Gastrocnemius medialis (tissue), 4 donors: Measurements from ENCODE around the gene SLC23A3.

Experiments used
- POLR2A ChIP-seq, 2 donors: fragments of 450-650 bp; IDR thresholded peaks; one replicate each; pipeline ENCODE4 v1.6.1; 2017; ENCODE audit warnings: antibody characterized with exemption in 2 of 2, mild to moderate bottlenecking in 2 of 2, moderate library complexity in 2 of 2
- TF ChIP-seq, protein P1 (sequence below), 5 experiments: fragments of 450-650 bp in 3 of 5; fragments of 200-600 bp in 2 of 5; sonication (generic) in 2 of 5; IDR thresholded peaks in 4 of 5; conservative IDR thresholded peaks in 1 of 5; 1 replicate in 4 of 5; 2 replicates in 1 of 5; pipeline ENCODE4 v1.5.1; 2016 to 2019; ENCODE audit warnings: antibody characterized with exemption in 5 of 5, mild to moderate bottlenecking in 3 of 5, moderate library complexity in 3 of 5

DNA sequence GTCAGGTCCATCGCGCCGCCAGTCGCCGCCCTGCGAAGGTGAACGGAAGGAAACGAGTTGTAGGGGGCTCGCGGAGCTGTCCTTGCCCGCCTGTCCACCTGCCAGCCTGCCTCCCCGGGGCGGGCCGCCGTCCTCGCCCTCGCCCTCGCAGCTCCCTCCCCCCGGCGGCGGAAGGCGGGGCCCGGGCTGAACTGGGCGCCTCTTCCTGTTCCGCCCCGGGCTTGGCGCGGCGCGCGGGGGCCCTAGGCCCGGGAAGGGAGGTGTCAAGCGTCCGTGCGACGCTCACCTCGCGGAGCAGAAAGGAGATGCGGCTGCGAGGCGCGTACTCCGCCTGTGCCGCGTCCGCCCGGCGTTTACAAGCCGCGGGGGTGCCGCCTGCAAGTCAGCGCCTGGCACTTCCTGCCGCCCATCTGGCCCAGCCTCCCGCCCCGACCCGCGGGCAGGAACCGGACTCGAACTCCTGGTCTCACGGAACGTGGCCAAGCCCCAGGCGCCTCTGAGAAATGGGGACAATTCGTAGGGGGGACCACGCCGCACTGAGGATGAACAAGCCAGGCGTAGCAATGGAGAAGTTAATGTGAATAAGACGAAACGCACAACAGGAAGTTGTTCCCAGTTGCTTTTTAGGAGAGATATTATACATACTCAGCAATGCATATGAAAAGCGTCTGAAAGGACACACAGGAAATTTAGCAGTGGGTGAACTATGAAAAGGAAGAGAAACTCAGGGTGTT lies 7.2 kb upstream of the SLC23A3 start, which contains the start of gene CNPPD1:
- TF ChIP-seq, protein P1, sequence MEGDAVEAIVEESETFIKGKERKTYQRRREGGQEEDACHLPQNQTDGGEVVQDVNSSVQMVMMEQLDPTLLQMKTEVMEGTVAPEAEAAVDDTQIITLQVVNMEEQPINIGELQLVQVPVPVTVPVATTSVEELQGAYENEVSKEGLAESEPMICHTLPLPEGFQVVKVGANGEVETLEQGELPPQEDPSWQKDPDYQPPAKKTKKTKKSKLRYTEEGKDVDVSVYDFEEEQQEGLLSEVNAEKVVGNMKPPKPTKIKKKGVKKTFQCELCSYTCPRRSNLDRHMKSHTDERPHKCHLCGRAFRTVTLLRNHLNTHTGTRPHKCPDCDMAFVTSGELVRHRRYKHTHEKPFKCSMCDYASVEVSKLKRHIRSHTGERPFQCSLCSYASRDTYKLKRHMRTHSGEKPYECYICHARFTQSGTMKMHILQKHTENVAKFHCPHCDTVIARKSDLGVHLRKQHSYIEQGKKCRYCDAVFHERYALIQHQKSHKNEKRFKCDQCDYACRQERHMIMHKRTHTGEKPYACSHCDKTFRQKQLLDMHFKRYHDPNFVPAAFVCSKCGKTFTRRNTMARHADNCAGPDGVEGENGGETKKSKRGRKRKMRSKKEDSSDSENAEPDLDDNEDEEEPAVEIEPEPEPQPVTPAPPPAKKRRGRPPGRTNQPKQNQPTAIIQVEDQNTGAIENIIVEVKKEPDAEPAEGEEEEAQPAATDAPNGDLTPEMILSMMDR (IDR thresholded peaks at IDR 0.05 in 4 of 5, conservative IDR thresholded peaks at IDR 0.05 in 1 of 5), result peak in 2 of 5 experiments; percentile 12 to 39
- peak; percentile 98 for TF ChIP-seq POLR2A (IDR thresholded peaks at IDR 0.05)
